ENCODE results near the gene GIPR.
A peak's percentile ranks its signal among the peaks of the same experiment; 100 is the strongest.
"Not testable (repeated sequence)": the region's sequence is repeated elsewhere in the genome, so short reads cannot be mapped to it uniquely, and the experiment has no call there.

GIPR gene, protein sequence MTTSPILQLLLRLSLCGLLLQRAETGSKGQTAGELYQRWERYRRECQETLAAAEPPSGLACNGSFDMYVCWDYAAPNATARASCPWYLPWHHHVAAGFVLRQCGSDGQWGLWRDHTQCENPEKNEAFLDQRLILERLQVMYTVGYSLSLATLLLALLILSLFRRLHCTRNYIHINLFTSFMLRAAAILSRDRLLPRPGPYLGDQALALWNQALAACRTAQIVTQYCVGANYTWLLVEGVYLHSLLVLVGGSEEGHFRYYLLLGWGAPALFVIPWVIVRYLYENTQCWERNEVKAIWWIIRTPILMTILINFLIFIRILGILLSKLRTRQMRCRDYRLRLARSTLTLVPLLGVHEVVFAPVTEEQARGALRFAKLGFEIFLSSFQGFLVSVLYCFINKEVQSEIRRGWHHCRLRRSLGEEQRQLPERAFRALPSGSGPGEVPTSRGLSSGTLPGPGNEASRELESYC

DNA sequence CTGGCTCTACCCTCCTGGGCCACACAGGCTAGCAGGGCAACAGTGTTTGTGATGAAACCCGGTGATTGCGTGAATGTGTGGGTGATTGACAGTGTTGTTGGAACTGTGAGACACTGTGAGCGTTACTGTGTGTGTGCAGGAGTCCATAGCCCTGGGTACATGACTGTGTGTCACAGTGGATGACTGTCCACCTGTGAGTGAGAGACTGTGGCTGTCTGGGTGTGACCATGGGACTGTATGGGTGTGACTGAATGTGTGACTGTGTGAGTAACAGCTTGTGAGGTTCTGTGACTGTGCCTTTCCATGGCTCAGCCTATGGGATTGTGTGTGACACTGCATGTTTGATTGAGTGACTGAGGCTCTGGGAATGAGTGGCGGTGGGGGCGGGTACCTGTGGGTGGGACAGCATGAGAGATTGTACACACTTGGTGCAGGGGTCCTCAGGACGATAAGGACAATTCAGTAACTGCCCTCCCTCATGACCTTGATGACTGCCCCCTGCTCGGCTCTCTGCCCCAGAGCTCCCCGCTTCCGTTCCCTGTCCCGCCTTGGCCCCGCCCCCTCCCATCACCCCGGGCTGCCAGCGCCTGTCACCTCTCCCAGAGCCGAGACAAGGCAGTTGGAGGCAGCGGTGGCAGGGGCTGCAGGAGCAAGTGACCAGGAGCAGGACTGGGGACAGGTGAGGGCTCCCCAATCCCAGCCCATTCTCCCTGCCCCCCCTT, at the start of gene GIPR:
Gene GIPR, plus strand, starts transcription at position 602 of the 722 bp plus-strand sequence. CDS start 1,300 bp downstream, outside the sequence.
- DNase-seq, result peak; percentile 75 to 80

DNA sequence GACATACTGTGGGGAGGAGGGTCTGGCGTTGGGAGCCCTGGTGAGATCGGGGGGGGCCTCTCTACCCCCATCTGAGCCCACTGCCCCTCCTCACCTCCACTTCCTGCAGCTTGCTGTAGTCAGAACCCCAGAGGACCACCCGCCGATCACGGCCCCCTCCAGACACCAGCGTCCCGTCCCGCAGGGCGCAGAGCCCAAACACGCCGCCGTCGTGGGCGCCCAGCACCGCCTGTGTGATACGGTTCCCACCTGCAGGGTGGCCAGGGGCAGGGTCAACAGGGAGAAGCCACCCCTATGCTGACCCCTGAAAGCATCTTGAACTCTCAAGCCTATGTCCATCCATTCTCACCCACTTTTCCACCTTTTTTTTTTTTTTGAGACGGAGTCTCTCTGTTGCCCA, 46.6 kb upstream of the GIPR start:
- no peak for DNase-seq

DNA sequence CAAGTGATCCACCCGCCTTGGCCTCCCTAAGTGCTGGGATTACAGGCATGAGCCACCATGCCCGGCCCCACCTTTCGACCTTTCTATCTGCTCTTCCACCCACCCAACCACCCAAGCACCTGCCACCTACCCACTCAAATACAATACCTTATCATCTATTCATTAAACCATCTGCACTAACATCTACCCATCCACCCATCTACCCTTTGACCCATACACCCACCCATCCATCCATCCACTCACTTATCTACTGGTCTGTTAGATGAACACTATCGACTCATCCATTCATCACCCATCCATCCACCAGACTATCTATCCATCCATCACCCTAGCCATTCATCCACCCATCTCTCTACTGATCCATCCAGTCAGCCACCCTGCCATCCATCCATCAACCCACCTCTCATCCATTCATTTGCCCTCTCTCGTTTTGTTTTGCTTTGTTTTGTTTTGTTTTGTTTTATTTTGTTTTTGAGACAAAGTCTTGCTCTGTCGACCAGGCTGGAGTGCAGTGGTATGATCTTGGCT, 46.0 kb upstream of the GIPR start:
- DNase-seq, result no peak

DNA sequence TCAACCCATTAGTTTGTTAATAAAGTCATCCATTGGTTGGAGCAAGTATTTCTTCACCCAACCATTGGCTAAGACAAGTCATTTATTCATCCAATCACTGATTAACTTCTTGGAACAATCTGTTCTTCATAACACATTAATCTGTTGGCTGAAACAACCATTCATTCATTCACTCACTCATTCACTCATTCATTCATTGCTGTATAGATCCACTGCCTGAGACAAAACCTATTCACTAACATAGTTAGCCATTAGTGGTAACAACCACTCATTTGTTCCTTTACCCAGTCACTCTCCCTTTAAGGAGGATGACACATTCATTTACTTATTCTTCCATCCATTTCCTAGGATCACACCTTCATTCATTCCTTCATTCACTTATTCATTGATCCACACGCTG, 44.0 kb upstream of the GIPR start:
- DNase-seq, result no peak

DNA sequence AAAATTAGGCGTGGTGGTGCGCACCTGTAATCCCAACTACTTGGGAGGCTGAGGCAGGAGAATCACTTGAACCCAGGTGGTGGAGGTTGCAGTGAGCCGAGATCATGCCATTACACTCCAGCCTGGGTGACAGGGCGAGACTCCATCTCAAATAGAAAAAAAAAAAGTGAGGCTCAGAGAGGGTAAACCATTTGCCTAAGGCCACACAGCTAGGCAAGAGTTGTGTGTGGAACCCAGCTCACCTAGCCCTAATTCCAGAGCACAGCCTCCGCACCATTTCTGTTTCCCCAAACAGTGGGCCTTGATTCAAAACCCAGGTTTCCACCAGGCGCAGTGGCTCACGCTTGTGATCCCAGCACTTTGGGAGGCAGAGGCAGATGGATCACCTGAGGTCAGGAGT, 39.8 kb upstream of the GIPR start:
- DNase-seq, result not testable (repeated sequence)

DNA sequence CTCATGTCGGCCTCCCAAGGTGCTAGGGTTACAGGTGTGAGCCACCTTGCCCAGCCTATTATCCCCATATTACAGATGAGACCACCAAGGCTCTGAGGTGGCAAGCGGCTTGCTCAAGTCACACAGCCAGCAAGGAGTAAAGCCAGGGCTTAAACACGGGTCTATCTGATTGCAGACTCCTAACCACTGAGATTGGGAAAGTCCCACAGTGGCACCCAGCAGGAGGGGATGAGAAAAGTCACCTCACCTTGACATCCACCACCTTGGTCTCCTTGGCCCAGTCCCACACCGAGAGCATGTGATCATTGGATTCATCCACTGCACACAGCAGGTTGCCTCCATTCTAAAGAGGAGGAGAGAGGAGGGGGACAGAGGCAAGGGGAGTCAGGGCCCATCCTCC, 38.3 kb upstream of the GIPR start:
- no peak for DNase-seq

DNA sequence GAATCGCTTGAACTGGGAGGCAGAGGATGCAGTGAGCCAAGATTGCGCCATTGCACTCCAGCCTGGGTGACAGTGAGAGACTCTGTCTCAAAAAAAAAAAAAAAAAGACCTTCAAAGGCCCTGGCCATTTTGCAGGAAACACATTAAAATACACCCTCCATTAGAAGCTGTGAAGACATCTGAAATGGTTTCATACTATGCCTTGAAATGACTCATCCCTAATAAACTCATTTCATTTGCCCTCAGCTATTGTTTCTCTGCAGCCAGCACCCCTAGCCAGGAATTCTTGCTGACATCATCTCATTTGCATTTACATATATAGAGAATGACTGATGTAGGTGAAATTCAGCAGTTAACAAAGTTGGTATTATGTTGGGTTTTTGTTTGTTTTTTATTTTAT, 37.6 kb upstream of the GIPR start:
- DNase-seq, result peak in 1 of 2 donors; percentile 35

DNA sequence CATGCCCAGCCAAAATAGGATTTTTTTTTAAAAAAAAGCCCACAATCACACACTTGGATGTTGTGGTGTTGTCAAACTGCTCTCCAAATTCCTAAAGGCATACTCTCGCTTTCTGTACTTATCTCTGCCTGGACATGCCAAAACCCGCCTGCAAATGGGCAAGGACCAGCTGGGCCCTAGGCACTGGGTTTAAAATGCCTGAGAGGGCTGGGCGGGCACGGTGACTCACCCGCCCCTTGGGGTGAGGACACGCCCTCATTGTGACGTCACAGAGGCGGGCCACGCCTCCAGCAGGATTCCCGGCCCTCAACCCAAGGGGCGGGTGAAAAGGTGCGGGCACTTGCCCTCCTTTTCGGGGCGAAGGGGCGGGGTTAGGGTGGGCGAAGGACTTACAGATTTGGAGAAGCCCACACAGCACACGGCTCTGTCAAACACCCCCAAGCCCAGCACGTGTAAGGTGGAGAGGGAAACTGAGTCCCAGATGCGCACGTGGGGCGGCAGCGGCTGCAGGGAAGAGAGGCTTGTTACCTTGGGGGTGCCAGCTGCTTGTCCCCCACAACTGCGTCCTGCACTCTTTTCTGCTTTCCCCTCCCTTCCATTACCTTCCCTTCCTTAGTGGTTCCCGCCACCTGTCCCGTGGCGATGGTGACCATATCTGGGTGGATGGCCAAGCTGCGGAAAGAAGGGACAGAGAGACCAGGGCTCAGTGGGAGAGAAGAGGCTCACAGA, 35.4 kb upstream of the GIPR start:
- peak; percentile 66 to 71 for DNase-seq

DNA sequence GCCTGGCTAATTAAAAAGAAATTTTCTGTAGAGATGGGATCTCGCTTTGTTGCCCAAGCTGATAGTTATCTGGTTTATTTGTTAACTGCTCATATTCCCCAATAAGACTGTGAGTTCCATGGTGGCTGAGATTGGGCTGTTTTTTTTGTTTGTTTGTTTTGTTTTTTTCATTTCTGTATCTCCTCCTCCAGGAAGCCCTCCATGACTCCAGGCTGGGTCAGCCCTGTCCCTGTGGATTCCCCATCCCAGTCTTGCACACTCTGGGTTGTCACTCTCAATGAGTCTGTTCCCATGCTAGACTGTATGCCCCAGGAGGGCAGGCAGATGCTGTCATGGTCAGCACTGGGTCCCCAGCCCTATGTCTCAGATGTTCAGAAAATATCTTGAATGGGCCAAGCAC, 31.7 kb upstream of the GIPR start:
- no peak for DNase-seq

DNA sequence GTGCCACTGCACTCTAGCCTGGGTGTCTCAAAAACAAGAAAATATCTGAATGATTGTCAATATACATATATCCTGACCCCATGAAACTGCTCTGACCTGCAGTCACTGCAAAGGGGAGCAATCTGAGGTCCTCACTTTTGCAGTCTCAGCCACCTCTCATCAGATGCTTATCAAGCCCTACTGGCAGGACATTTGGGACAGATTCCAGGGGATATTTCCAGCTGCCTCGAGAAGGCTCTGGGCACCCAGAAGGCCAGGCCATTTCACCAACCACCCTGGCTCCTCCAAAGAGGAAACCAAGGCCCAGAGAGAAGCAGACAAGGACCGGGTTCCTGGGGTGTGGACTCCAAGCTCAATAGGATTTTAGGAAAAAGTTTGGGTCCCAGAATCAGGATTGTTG, 31.1 kb upstream of the GIPR start:
- DNase-seq, result no peak

DNA sequence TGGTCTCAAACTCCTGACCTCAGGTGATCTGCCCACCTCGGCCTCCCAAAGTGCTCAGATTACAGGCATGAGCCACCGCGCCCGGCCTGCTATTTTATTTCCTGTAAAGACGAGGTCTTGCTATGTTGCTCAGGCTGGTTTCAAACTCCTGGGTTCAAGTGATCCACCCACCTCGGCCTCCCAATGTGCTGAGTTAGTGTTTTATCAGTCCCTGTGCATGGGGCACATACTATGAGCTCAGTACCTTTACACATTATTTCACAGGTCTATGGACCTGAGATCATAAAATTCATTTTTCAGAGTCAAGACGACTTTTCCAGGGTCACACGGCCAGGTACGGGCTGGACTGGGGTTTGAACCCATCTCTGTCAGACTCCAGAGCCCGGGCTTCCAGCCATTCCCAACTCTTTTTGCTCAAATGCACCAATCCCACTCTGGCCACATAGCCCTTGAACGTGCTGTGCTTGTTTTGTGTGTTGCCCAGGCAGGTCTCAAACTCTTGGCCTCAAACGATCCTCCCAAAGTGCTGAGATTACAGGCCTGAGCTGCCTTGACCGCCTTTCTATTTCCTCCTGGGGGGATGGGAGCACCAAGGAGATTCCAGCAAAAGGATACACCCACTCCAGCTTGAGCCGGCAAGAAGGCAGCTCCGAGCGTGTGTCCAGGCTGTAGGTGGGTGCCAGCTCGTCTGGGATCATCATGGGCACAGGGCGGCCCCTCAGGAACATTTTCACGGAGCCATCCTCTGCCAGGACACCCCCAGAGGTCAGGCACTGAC, 29.9 kb upstream of the GIPR start:
- DNase-seq, result no peak

DNA sequence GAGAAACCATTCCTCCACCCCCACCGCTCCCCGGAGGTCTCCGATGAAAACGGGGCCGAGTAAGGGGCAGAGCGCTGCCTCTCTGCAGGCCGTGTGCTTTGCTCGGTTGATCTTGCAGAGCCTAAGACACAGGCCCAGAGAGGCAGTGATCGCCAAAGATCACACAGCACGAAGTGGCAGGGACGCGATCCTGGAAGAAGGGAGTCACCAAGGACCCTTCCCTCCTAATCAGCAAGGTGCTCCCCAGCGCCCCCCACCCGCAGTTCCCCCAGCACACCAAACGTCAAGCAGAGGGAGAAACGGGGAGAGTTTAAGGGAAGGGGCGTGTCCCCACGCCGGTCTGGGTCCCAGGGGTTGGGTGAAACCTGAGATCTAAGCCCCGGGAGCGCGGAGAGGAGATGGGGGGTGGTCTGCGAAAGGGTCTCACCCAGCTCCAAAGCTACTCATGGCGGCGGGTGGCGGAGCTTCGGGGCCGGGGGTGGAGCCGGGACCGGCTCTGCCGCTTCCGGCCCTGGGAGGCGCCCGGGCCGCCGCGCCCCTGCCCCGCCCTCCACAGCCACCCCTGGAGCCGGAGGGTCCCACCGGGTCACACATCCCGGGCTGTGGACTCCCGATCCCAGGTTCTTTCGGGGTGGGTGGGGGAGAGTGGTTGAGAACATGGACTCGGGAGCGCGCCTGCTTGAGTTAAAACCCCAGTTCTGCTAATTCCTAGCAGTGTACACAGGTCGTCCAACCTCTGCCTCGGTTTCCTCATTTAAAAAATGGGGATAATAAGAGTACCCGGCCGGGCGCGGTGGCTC, 28.9 kb upstream of the GIPR start, which contains the start of gene EML2:
Gene EML2, minus strand, starts transcription at position 468 of the 800 bp plus-strand sequence. Its CDS starts 21 bp downstream, at position 447.
- peak; percentile 62 to 70 for DNase-seq

DNA sequence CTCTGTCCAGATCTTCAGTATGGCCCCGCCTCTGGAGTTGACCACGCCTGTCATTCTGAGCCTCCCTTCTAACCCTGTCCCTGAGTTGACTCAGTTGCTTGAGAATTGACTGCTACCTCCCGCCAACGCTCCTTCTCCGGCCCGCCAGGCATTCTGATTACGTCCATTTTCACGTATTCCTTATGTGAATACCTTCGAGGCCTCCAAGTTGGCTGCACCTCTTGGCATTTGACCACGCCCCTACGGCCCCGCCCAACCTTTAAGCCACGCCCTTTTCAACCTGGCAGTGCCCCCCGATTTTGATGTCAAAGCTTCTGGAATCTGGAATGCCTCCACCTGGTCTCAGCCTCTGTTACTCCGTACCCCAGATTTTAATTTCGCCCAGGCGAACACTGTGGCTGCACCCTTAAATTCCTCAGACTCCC, 27.2 kb upstream of the GIPR start:
- peak; percentile 58 to 74 for DNase-seq

DNA sequence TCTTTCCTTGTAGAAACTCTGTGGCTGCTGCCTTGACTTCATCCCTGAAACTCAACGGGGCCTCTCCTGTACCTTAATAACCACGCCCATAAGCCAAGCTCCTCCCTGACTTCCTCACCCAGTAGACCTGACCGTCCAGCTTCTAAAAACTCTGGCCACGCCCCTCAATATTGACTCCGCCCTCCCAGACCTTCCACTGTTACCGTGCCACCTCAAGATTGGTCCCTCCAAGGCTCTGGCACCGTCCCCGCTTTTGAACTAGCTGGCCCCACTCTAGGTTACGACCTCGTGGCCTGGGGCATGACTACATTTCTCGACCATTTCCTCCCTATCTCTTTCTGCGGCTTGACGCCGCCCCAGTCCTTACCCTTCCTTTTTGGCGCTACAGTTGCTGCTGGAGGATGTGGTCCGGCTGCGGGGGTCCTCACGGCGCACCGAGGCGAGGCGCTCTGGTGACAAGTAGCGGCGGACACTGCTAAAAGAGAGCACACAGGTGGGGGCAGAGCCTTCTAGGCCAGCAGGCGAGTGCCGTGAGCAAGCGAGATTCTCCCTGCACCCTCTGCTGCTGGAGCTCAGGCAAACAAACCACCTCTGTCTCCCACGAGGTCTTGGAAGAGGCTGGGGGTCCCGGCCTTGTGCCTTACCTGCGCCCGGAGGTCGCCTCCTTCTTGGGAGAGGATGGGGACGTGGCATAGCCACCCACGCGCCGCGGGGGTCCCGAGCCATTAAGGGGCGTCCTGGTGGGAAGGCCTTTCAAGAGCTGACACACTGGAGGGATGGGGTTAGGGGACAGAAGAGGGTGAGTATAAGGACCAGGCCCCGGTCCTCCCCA, 26.5 kb upstream of the GIPR start:
- peak; percentile 81 to 94 for DNase-seq

DNA sequence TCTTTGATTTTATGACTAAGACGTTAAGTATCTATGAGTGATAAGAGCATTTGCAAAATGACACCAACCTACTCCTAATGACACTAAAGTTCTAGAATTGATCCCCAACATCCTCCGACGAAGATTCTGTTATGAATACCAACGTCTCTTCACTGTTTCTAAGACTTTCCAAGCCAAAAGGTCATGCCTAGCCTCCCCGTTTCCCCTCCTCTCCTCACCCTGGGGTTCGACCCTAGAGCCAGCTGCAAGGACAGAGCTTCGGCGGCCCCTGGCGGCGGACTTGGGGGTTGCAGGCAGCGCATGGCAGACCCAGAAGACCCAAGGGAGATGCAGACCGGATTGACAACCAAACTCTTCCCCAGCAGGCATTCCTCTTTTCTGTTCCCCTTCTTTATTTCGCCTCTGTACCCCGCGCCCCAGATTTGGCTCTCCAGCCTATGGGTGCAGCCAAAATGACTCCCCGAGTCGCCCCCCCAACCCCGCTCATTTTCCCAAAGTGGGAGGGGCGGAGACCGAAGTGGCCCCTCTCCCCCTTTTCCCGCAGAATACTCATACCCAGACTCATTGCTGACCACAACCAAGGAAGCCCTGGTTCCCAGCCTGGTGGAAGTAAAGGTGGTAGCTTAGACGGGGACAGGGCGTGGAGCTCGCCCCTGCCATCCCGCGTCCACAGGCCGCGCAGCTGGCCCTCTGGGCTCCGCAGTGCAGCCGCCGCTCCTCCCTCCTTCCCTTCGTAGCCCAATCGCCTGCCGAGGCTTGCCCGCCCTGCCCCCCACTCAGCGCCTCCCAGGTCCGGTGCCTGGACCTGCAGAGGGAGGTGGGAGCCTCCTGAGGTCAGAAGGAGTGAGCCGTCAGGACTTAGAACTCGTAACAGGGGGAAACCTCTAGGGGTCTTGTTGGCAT, 24.7 kb upstream of the GIPR start:
- DNase-seq, result peak; percentile 97 to 98

DNA sequence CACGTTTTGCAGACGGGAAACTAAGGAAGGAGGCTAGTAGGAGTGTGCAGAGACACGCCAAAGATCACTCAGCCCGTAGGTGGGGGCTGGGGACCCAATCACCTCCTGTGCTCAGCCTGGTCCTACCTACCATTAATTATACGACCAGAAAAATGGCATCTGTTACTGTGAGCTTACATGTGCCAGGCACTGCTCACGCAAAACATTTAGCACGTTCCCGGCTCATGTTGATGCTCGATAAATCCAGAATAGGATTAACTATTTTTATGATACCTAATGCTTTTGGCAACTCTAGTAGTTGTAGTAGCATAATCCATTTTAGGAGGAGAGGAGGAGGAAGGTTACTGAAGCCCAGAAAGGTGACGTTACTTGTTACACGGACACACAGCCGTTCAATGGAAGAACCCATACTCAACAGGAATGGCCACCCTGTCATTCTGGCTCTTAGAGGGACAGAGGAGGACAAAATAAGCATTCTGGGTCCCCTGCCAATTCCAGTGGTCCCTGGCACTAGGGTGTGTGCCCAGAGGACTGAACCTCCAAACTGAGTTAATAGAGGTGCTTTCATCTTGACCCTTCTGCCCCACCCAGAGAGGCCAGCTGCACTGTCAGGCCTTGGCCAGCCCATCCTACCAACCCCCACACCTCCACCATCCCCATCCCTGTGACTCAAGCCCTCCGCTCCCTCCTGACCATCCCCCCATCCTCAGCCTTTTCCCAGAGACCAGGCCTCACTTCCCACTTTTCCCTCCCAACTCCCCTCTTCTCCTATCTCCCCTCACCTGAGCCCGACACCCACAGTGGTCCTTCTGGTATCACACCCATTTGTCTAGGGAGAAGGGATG, 23.9 kb upstream of the GIPR start:
- DNase-seq, result no peak

DNA sequence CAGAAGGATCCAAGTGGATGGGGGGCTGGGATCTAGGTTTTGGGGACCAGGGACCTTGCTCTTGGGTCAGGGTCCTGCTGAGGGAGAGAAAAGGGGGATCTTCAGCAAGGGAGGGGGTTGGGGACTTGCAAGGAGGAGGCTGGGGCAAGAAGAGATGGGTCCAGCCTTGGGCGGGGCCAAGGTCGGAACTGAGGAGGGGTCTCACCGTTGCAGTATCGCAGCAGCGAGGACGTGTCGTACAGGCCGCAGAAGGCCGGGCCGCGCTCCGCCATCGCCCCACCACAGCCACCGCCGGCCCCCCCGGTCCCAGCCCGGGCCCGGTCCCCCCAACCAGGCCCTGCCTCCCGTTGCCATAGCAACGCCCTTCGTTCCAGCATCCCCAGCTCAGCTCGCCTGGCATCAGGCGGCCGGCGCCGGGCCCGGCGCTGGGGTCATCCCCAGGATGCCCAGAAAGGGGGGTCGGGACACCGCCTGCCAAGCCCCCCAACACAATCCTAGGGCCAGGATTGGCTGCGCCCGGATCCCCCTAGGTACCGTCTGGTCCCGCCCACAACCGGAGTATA, 22.9 kb upstream of the GIPR start:
- no peak for DNase-seq

All from stimulated activated CD4-positive, alpha-beta T cell treated with anti-CD3 and anti-CD28 coated beads, Interleukin-2, amount 100 ng/mL, for 24 hours (primary cell).